Thymus (tissue), 2 donors: ENCODE results near the gene SPAG5. TPM values are rescaled to one million over a fixed set of nuclear protein-coding genes. Genes with fewer than 3 reads are reported as not detected.

ENCODE experiments used
- polyA plus RNA-seq: library from polyadenylated mRNA; stranded (reverse); fragments of 200-250 nt; gene quantifications from one replicate; pipeline ENCODE4 v1.2.3, GENCODE V29; 2013
- total RNA-seq: library from RNA; stranded (reverse); fragments of 120-200 nt; gene quantifications from one replicate; pipeline ENCODE4 v1.2.4, GENCODE V29; 2013
- donor health status: healthy.

SPAG5 gene
- total and polyA plus RNA-seq, 2 donors = 19.4 to 46.0 TPM

Other genes starting within 250 kb of the SPAG5 start
- gene POLDIP2, start 241.5 kb downstream of the SPAG5 start, total RNA-seq = 52.5 TPM
- gene POLDIP2, start 241.5 kb downstream of the SPAG5 start, polyA plus RNA-seq = 37.6 TPM
- not detected for gene SEBOX, start 233.8 kb downstream of the SPAG5 start, total RNA-seq
- not detected for gene SEBOX, start 233.8 kb downstream of the SPAG5 start, polyA plus RNA-seq
- 0.09 TPM for gene VTN, start 228.7 kb downstream of the SPAG5 start, total RNA-seq
- 0.59 TPM for gene VTN, start 228.7 kb downstream of the SPAG5 start, polyA plus RNA-seq
- 1.2 TPM for gene SARM1, start 227.3 kb downstream of the SPAG5 start, total RNA-seq
- gene SARM1, start 227.3 kb downstream of the SPAG5 start, polyA plus RNA-seq = 5.4 TPM
- 13.1 TPM for gene SLC46A1, start 192.8 kb downstream of the SPAG5 start, total RNA-seq
- gene SLC46A1, start 192.8 kb downstream of the SPAG5 start, polyA plus RNA-seq = 10.5 TPM
- not detected for gene SLC13A2, start 125.4 kb downstream of the SPAG5 start, total RNA-seq
- gene SLC13A2, start 125.4 kb downstream of the SPAG5 start, polyA plus RNA-seq = 0.09 TPM
- 5.4 TPM for gene FOXN1, start 92.7 kb downstream of the SPAG5 start, total RNA-seq
- 6.5 TPM for gene FOXN1, start 92.7 kb downstream of the SPAG5 start, polyA plus RNA-seq
- 30.4 TPM for gene UNC119, start 46.4 kb downstream of the SPAG5 start, total RNA-seq
- gene UNC119, start 46.4 kb downstream of the SPAG5 start, polyA plus RNA-seq = 30.6 TPM
- gene PIGS, start 27.5 kb downstream of the SPAG5 start, total RNA-seq = 25.5 TPM
- 19.6 TPM for gene PIGS, start 27.5 kb downstream of the SPAG5 start, polyA plus RNA-seq
- gene ALDOC, start 22.1 kb downstream of the SPAG5 start, total RNA-seq = 18.2 TPM
- gene ALDOC, start 22.1 kb downstream of the SPAG5 start, polyA plus RNA-seq = 10.6 TPM
- 2.6 TPM for gene RSKR, start 15.2 kb upstream of the SPAG5 start, total RNA-seq
- 6.4 TPM for gene RSKR, start 15.2 kb upstream of the SPAG5 start, polyA plus RNA-seq
- gene BLTP2, start 46.1 kb upstream of the SPAG5 start, total RNA-seq = 49.8 TPM
- 18.6 TPM for gene BLTP2, start 46.1 kb upstream of the SPAG5 start, polyA plus RNA-seq
- gene SDF2, start 62.9 kb upstream of the SPAG5 start, total RNA-seq = 47.2 TPM
- gene SDF2, start 62.9 kb upstream of the SPAG5 start, polyA plus RNA-seq = 40.8 TPM
- 21.2 TPM for gene SUPT6H, start 63.2 kb upstream of the SPAG5 start, total RNA-seq
- gene SUPT6H, start 63.2 kb upstream of the SPAG5 start, polyA plus RNA-seq = 27.0 TPM
- 1.0 TPM for gene PROCA1, start 112.9 kb upstream of the SPAG5 start, total RNA-seq
- gene PROCA1, start 112.9 kb upstream of the SPAG5 start, polyA plus RNA-seq = 11.3 TPM
- gene RAB34, start 118.8 kb upstream of the SPAG5 start, total RNA-seq = 26.6 TPM
- 81.9 TPM for gene RAB34, start 118.8 kb upstream of the SPAG5 start, polyA plus RNA-seq
- gene RPL23A, start 121.0 kb upstream of the SPAG5 start, total RNA-seq = 1,968 TPM
- gene RPL23A, start 121.0 kb upstream of the SPAG5 start, polyA plus RNA-seq = 1,777 TPM
- 7.7 TPM for gene TLCD1, start 127.2 kb upstream of the SPAG5 start, total RNA-seq
- gene TLCD1, start 127.2 kb upstream of the SPAG5 start, polyA plus RNA-seq = 9.2 TPM
- gene NEK8, start 129.8 kb upstream of the SPAG5 start, total RNA-seq = 2.2 TPM
- 5.1 TPM for gene NEK8, start 129.8 kb upstream of the SPAG5 start, polyA plus RNA-seq
- 21.2 TPM for gene TRAF4, start 145.0 kb upstream of the SPAG5 start, total RNA-seq
- 29.3 TPM for gene TRAF4, start 145.0 kb upstream of the SPAG5 start, polyA plus RNA-seq
- gene FAM222B, start 243.8 kb upstream of the SPAG5 start, total RNA-seq = 2.5 TPM
- 9.5 TPM for gene FAM222B, start 243.8 kb upstream of the SPAG5 start, polyA plus RNA-seq